Muscle of arm (tissue), 12 donors: ENCODE results near the gene SLC6A19. TPM values are rescaled to one million over a fixed set of nuclear protein-coding genes. Genes with fewer than 3 reads are reported as not detected.
"Not testable (repeated sequence)": the region's sequence is repeated elsewhere in the genome, so short reads cannot be mapped to it uniquely, and the experiment has no call there.

Experiments used
- DNase-seq: peaks from one replicate; pipeline ENCODE4 v3.0.0-alpha.2; 2013
- polyA plus RNA-seq, 12 donors: library from polyadenylated mRNA; unstranded; fragments of 120-200 nt; gene quantifications; one replicate each; pipeline ENCODE4 v1.2.1, GENCODE V29; 2013; ENCODE audit not compliant: insufficient read length in 12 of 12

Gene SLC6A19
- polyA plus RNA-seq, 12 donors = 0.03 to 5.2 (median 0.07) TPM; not detected in 5

- DNase-seq = no peak
Observed at GRCh38 chr5:1220351-1220750, 19.0 kb downstream of the SLC6A19 start.

GRCh38 chr5:1220831-1221230, 19.4 kb downstream of the SLC6A19 start:
- no peak for DNase-seq

- no peak for DNase-seq
Observed at GRCh38 chr5:1221721-1222120, 20.3 kb downstream of the SLC6A19 start.

GRCh38 chr5:1222147-1222546, 20.8 kb downstream of the SLC6A19 start:
- DNase-seq = no peak

GRCh38 chr5:1222621-1223277, 21.4 kb downstream of the SLC6A19 start:
- no peak for DNase-seq

- DNase-seq = no peak
Observed at GRCh38 chr5:1223278-1223670, 21.9 kb downstream of the SLC6A19 start.

GRCh38 chr5:1224631-1225030, 23.2 kb downstream of the SLC6A19 start:
- DNase-seq = no peak

- DNase-seq = no peak
Observed at GRCh38 chr5:1225081-1225480, 23.7 kb downstream of the SLC6A19 start, which contains the start of gene SLC6A18. Gene SLC6A18, plus strand, starts transcription at chr5:1225381. Its CDS starts 97 bp downstream, at chr5:1225478.

- DNase-seq = no peak
Observed at GRCh38 chr5:1226231-1226630, 24.8 kb downstream of the SLC6A19 start.

GRCh38 chr5:1226839-1227581, 25.6 kb downstream of the SLC6A19 start:
- no peak for DNase-seq

GRCh38 chr5:1227667-1228066, 26.3 kb downstream of the SLC6A19 start:
- DNase-seq = no peak

GRCh38 chr5:1228120-1228519, 26.7 kb downstream of the SLC6A19 start:
- DNase-seq = no peak

- DNase-seq = not testable (repeated sequence)
Observed at GRCh38 chr5:1229023-1229422, 27.6 kb downstream of the SLC6A19 start.

GRCh38 chr5:1229822-1230221, 28.4 kb downstream of the SLC6A19 start:
- no peak for DNase-seq

GRCh38 chr5:1230551-1230950, 29.2 kb downstream of the SLC6A19 start:
- DNase-seq = no peak

GRCh38 chr5:1231354-1231905, 30.0 kb downstream of the SLC6A19 start:
- DNase-seq = no peak

- no peak for DNase-seq
Observed at GRCh38 chr5:1232780-1233179, 31.4 kb downstream of the SLC6A19 start.

- no peak for DNase-seq
Observed at GRCh38 chr5:1235379-1235778, 34.0 kb downstream of the SLC6A19 start.

GRCh38 chr5:1235838-1236237, 34.4 kb downstream of the SLC6A19 start:
- DNase-seq = no peak

- no peak for DNase-seq
Observed at GRCh38 chr5:1239505-1240251, 38.3 kb downstream of the SLC6A19 start.

- DNase-seq = no peak
Observed at GRCh38 chr5:1240496-1241260, 39.3 kb downstream of the SLC6A19 start.
